HFF-Myc (cell line): ENCODE measurements around the gene ACAP1.

ENCODE experiments used
- DNase-seq: peaks from one replicate; pipeline ENCODE4 v3.0.0-alpha.2; 2011; ENCODE audit warnings: low read depth; ENCODE audit errors: extremely low read depth
- H3K4me3 ChIP-seq: replicated peaks from 2 replicates; pipeline ENCODE4 v1.5.1; 2011; ENCODE audit warnings: low read depth, mild to moderate bottlenecking, control low read depth, low read length
- CTCF ChIP-seq: IDR thresholded peaks from 2 replicates; pipeline ENCODE4 v1.5.1; 2012; ENCODE audit warnings: mild to moderate bottlenecking, low read depth, low read length, control low read depth; ENCODE audit errors: missing control alignments

The ACAP1 gene

GRCh38 chr17:7352503-7352889 lies 16.2 kb downstream of the ACAP1 start:
- H3K4me3 ChIP-seq, result peak overlapping the region; percentile 66
- no peak for TF ChIP-seq CTCF
- no peak for DNase-seq

GRCh38 chr17:7352910-7353635 lies 16.7 kb downstream of the ACAP1 start:
- no peak for TF ChIP-seq CTCF
- DNase-seq, result no peak
- peak overlapping the region; percentile 66 for H3K4me3 ChIP-seq

GRCh38 chr17:7354262-7354843 lies 18.0 kb downstream of the ACAP1 start:
- DNase-seq, result no peak
- H3K4me3 ChIP-seq, result no peak overlapping the region
- no peak for TF ChIP-seq CTCF

- no peak within 1 kb of the TSS for H3K4me3 ChIP-seq
- no peak for TF ChIP-seq CTCF
- no peak for DNase-seq
Observed at GRCh38 chr17:7355053-7355452, 18.7 kb downstream of the ACAP1 start, which contains the start of gene TMEM95. TSS of gene TMEM95 (plus strand) at chr17:7355156. CDS start at chr17:7355205, 49 bp downstream.

- no peak overlapping the region for H3K4me3 ChIP-seq
- no peak for TF ChIP-seq CTCF
- DNase-seq, result no peak
Observed at GRCh38 chr17:7355573-7355972, 19.2 kb downstream of the ACAP1 start.

GRCh38 chr17:7356072-7356549 lies 19.8 kb downstream of the ACAP1 start:
- peak; percentile 83 for TF ChIP-seq CTCF
- DNase-seq, result no peak
- H3K4me3 ChIP-seq, result no peak overlapping the region
